Skin of body (tissue), 2 donors: Measurements from ENCODE around the gene IPO5. TPM values are rescaled to one million over a fixed set of nuclear protein-coding genes. Genes with fewer than 3 reads are reported as not detected.
"Not testable (repeated sequence)": the region's sequence is repeated elsewhere in the genome, so short reads cannot be mapped to it uniquely, and the experiment has no call there.

Source experiments
- DNase-seq: peaks from one replicate; lab custom pipeline; 2025; lab: John Stamatoyannopoulos, UW
- total RNA-seq: library from RNA; depleted of rRNA; stranded (reverse); fragments of >200 nt; gene quantifications from one replicate; pipeline ENCODE4 v1.2.3, GENCODE V29; 2014

IPO5 gene
- total RNA-seq, 1 donor from 2014 or later: 151 TPM

DNA sequence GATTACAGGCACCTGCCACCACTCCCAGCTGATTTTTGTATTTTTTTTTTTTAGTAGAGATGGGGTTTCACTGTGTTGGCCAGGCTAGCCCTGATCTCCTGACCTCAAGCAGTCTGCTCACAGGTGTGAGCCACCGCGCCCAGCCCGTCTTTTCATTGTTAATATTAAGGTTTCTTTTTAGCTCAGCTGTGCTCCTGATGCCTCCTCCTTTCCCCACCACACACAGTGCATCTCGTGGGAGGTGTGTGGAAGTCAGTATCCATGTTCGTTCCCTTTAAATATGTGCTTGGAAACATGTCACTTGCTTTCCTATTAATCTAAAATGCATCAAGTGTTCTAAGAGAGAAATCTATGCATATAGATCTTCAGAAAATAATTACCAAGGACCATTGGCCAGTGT lies 53.5 kb downstream of the IPO5 start:
- DNase-seq: no peak

DNA sequence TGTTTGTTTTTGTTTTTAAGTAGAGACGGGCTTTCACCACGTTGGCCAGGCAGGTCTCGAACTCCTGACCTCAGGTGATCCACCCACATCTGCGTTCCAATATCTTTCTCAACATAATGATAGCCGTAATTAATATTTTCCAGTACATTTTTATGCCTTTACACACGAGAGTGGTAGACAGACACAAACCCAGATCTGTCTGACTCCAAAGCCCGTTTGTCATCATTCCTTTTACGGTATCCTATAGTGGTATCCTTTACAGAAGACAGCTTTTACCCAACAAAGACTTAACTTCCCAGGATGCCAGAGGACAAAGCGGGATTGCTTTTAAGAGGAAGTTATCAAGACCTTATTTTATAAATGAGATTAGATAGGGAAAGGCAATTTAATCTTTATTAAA lies 59.8 kb downstream of the IPO5 start:
- DNase-seq: no peak

DNA sequence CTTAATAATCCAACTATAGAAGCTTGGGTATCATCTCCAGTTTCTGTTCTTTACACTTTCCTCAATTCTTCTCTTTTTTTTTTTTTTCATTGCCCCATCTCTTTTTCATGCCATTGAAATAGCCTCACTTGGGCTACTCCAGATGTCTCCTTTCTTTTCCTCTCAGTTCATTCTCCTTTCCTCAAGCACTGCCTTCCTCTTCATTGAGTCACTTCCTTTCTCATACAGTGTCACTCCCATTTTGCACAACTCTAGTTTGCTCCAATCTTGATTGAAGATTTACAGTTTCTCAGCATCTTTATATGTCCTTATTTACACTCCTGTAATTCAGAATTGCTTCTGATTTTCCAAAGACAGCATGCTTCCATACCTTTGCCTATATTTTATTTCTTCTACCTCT lies 61.3 kb downstream of the IPO5 start:
- DNase-seq: no peak

DNA sequence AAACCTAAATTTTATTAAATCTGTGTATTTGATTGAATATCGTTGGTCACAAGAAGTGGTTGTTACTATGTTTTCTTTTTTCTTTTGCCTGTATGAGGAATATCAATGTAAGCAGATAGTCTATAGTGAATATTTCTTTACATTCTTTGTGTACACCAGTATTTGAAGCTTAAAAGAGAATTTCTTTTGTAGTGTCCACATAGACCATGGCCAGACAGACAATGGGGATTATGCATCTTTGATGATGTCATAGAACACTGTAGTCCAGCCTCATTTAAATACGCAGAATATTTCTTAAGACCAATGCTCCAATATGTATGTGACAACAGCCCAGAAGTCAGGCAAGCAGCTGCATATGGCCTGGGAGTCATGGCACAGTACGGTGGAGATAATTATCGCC lies 64.8 kb downstream of the IPO5 start:
- no peak for DNase-seq

DNA sequence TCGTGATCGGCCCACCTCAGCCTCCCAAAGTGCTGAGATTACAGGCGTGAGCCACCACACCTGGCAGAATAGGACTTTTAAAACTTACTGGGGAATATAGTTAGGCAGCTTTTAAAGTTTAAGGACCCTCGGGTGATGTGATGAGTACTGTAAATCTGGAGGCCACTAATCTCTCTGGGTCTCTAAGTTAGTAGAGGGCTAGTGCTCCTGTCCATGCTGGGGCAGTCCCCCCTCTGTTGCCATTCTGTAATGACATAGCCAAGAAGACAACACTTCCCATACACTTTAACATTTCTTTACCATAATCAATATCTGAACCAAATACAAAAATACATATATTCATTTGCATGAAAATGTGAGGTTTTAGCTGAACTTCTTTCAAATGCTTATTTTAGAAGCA lies 65.7 kb downstream of the IPO5 start:
- no peak for DNase-seq

DNA sequence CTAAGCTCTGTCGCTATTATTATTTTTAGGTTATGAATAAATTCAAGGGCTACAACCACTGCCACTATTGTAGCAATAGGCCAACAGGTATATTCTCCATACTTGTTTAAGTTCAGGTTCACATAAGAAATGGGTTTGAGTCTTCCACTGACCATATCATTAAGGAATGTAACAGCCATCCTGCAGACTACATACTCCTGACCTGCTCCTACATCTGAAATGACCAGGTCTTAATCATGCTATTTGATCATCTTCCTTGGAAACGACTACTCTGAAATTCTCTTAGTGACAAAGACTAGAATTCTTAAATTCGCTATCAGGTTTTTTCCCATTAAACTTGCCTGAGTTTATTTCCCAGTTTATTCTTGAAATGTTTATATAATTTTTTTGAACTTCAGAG lies 66.8 kb downstream of the IPO5 start:
- DNase-seq: no peak

DNA sequence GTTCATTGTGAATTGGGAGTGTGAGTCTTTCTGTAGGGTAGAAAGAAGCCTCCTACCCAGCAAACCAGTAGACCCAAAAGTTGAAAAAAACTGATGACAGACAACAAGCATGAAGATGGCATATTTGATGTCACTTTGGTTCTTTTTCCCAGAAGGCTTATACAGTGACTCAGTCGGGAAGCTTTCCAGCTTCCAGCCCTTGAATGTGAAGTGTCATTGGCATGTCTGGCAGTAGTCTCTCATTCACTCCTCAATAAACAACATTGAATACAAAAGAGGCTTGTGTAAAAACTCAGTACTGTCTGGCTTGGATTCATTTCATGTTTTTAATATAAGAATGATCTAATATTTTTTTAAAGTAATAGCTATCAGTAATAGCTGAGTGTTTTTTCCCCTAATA lies 68.7 kb downstream of the IPO5 start:
- DNase-seq: no peak

DNA sequence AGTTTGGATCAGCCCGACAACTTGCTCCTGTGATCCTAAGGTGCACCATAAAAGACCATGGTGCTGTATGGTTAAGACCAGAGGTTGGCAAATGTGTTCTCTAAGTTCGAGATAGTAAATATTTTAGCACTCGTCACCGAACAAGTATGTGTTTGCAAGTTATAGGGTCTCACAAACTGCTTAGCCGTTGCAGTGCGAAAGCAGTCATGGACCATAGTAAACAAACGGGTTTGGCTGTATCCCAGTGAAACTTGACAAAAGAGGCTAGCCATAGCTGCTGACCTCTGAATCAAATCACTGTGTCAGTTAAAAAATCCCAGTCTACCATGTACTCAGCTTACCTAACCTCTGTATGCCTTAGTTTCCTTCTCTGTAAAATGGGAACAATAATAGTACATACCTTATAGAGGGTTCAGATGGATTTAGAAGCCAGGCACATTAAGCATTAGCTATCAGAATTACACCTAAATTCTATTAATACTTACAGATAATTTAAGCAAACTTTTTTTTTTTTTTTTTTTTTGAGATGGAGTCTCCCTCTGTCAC lies 72.1 kb downstream of the IPO5 start:
- DNase-seq: no peak

DNA sequence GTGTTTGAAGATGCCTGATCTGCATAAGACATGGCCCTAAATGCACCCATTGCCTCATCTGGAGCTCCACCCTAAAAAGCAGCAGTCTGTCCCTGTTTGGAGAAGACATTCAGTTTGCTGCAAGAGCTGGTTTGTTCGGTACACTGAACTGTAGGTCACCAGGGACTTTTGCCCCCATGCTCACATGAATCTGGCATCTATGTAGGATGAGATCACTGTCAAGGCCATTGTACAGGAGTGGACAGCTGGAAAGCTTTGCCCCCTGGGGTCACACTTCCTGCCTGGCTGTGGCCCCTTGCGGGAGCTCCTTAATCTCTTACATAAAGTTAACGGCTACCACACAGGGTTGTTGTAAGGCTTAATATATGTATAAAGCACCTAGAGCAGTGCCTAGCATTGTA lies 73.0 kb downstream of the IPO5 start:
- DNase-seq: no peak

DNA sequence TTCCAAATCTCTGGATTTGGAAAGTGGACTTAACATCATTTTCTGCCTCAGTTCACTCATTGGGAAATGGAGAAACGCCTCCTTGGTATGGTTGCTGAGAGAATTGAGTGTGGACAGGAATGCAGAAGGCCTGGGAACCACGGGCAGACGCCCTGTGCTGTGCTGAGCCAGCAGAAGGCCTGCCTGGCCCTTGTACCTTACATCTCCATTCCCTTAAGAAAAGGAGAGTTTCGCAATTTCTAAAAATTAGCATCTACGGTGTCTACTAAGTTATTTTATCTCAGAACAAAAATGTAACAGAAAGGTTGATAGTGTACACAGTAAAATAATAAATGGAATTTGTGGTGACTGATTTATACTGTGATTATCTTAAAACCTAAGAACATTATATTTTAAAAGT lies 78.7 kb downstream of the IPO5 start:
- no peak for DNase-seq

DNA sequence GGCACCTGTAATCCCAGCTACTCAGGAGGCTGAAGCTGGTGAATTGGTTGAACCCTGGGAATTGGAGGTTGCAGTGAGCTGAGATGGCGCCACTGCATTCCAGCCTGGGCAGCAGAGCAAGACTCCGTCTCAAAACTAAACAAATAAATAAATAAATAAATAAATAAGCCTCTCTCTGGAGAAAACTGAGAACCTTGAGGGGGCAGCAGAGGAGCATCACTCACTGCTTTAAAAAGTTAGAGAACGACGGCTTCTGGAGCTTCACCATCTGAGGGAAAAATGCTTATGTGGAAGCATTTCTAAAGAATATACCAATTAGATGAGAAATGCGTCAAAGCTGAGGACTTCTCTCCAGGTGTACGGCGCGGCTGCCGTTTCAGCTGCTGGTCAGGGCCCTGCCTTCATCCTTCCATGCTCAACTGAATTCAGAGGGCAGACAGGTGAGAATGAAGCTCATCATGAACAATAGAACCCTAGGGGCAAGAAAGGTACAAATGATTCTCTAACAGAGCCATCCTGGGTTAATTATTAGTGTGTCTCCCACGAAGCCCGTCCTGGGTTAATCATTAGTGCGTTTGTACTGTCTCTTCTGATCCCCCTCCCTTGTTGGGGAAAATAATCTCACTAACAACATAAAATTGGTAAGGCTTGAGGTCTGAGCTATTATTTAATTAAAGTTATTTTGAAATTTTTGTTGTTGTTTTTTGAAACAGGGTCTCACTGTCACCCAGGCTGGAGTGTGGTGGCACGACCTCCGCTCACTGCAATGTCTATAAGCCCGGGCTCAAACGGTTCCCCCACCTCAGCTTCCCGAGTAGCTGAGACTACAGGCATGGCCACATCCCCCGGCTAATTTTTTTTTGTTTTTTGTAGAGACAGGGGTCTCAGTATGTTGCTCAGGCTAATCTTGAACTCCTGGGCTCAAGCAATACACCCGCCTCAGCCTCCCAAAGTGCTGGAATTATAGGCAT lies 80.1 kb downstream of the IPO5 start:
- DNase-seq: peak; percentile 43

DNA sequence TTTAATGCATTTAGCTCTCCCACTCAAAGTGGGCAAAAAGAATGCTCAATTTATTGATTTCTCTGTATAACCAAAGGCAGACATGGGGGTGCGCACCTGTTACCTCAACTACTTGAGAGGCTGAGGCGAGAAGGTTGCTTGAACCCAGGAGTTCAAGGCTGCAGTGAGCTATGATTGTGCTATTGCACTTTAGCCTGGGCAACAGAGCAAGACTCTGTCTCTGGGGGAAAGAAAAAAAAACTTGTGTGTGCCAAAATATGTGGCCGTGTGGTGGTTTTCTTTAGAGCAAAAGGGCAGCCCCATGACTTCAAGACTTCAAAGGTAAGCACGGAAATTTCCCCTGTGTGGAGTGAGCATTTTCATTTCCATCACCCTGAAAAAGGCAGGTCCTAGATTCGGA lies 81.9 kb downstream of the IPO5 start:
- no peak for DNase-seq

DNA sequence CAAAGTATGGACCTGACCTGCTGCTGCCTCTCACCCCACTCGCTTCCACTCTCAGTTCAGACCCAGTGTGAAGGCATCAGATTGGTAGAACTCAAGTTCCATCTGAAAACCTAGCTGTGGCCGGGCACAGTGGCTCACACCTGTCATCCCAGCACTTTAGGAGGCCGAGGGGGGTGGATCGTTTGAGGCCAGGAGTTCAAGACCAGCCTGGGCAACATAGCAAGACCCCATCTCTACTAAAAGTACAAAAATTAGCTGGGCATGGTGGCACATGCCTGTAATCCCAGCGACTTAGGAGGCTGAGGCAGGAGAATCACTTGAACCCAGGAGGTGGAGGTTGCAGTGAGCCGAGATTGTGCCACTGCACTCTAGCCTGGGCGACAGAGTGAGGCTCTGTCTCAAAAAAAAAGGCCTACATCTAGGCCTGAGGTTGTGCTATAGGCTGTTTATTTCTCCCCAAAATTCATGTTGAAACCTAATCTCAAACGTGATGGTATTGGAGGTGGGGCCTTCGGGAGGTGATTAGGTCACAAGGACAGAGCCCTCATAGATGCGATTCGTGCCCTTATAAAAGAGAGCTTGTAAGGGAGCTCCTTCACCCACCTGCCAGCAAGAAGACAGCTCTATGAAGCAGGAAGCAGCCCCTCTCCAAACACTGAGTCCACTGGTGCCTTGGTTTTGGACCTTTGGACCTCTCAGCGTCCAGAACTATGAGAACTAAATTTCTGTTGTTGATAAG lies 83.3 kb downstream of the IPO5 start:
- DNase-seq: not testable (repeated sequence)

DNA sequence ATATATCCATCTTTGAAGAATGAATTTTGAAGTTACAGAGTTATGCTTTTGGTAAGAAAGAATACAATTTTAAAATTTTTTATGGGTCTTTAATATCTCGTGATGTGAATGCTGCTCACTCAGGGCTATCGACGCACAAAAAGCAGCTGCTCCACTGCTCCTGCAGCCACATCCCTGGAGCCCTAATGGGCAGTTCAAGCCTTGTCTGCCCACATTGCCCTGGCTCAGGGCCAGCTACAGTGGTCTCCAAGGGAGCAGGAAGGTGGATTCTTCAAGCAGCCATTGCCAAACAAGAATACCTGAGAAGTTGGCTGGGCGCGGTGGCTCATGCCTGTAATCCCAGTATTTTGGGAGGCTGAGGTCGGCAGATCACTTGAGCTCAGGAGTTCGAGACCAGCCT lies 85.8 kb downstream of the IPO5 start:
- DNase-seq: no peak

DNA sequence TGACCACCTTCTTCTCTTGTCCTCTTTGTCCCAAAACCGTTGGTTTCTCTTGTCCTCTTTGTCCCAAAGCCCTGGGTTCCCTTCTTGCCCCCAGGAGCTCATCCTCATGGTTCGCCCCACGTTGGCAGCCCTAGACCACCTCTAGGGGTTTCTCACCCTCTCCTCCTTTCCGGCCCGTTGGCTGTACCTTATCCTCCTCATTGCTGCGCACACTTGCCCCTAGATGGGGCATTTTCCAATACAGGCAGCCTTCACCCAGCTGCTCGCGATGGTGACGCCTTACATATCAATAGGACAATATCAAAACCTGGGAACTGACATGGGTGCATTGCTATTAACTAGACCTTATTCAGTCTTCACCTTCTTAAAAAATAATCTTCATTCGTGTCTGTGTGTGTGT lies 86.5 kb downstream of the IPO5 start:
- DNase-seq: no peak

DNA sequence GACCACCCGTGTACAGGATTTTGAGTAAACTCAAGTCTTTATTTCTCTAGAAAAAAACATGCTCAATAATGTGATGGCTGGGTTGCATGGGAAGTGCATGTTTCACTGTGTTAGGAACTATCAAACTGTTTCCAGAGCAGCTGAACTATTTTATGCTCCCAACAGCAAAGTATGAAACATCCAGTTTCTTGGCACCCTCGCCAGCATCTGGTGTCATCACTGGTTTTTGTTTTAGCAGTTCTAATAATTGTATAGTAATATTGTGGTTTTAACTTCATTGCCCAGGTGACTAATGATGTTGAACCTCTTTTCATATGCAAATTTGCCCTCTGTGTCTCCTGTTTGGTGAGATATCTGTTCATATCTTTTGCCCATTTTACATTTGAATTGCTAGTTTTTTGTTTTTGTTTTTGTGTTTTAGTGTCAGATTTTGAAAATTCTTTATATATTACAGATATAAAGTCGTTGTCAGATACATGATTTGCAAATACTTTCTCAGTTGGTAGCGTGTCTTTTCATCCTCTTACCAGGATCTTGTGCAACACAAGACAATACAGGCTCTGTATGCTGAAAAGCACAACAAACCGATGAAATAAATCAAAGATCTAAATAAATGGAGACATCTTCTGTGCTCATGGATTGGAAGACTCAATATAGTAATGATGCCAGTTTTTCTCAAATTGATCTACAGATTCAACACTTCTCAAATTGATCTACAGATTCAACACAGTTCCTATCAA lies 87.8 kb downstream of the IPO5 start:
- no peak for DNase-seq

DNA sequence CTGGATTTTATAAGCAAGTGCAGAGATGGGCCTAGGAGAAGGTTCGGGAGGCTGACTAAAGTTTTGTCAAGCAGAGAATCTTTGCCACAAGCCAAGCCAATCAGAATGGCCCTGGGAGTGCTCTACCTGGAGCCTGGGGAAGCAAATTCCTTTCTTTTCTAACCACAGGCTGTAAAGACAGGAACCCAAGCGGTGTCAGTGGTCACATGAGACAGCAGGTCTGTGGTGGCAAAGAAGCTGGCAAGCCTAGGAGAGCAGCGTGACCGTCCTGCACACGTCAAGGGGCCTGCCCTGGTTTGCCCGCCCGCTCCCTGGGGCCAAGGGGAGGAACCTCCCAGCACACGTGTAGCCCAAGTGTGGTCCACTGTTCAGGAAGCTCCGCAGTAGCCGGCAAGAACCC lies 90.8 kb downstream of the IPO5 start:
- no peak for DNase-seq

DNA sequence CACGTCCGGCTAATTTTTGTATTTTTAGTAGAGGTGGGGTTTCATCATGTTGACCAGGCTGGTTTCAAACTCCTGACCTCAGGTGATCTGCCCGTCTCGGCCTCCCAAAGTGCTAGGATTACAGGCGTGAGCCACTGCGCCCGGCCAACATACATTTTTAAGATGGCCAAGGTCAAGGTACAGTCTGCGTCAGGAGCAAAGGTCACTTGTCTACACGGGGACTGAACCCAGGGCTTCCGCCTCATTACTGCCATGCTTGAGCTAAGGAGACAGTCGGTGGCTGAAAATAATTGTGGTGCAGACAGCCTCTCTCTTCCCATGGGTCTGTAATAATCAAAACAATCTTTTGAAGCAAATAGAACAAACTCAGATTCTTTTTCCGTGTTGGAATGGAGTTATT lies 94.3 kb downstream of the IPO5 start:
- DNase-seq: not testable (repeated sequence)

DNA sequence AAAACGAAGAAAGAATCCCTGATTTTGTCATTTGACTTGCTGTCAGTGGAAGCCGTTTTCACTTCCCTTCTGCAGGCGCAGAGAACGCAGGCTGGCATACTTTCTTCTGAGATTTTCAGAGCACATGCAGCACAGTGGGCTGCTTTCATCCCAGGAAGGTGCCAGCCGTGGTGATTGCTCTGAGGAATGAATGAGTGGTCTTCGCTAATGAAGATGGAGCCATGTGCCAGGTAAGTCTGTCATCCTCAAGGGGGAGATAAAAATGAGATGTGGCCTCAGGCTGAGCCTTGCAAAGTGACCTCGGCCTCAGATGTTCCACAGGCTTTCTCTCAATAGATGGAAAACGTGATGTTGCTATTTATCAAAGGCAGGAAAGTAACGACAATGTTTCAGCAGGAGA lies 94.8 kb downstream of the IPO5 start:
- DNase-seq: no peak

DNA sequence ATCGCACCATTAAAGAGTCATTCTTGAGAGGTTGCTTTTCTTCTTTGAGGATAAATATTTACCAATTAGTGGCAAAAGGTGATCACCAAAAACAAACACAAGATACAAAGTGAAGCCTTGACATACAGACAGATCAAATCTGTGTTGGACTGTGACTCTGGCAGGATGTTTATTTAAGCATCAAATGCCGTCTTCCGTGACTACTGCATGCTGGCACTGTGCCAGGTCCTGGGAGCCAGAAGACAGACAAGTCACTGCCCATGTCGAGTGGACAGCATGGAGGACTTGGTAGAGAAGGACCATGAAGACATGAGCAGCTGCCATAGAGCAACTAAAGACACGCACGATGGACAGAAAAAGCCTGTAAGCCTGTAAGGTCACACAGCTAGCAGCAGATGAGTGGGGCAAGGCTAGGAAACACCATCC lies 96.6 kb downstream of the IPO5 start:
- DNase-seq: no peak

DNA sequence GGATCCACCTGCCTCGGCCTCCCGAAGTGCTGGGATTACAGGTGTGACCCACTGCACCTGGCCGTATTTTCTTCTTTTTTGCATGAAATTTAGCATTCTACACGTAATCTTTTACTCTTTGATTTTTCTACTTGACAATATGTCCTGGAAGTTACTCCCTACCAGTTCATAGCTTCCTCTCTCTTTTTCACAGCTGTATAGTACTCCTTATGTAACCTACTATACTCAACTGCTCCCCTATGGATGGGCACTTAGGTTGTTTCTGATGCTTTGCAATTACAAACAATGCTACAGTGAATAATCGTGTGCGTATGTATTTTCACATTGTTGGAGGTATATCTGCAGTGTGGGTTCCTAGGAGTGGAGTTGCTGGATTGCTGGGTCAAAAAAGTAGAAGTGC lies 98.9 kb downstream of the IPO5 start:
- DNase-seq: no peak

DNA sequence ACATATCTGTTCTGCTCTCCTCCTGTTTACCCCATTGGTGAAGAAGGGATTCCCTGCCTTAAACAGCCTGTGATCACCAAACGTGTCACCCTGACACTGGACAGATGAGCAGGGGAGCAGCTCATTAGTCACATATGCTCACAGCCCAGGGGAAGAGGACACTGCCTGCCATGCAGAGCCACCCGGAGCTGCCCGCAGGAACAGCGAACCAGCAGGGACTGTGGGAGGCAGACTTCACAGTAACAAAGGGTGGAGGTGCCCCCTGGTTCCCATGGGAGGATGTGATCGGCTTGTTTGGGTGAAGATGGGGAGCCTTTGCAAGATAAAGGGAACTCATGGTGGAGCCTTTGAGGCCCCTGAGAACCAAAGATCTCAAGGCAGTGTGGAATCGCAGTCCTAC lies 100.8 kb downstream of the IPO5 start:
- no peak for DNase-seq
